WTC11 (cell line): ENCODE measurements around the gene TRMT2B. TPM values are rescaled to one million over a fixed set of nuclear protein-coding genes. Genes with fewer than 3 reads are reported as not detected.
"Not testable (repeated sequence)": the region's sequence is repeated elsewhere in the genome, so short reads cannot be mapped to it uniquely, and the experiment has no call there.

Experiments
- ATAC-seq: fragments of 200-7000 bp; cut with Tn5 transposase; 2 replicates; pipeline ENCODE4 v1.10.0; 2021; ENCODE audit warnings: mild to moderate bottlenecking, moderate library complexity
- CTCF ChIA-PET: fragments of 300-600 bp; sonication (Branson Sonifier 250); formaldehyde crosslinking; loops from one replicate; lab custom pipeline; 2021; ENCODE audit warnings: antibody characterized with exemption; lab: Charles Lee
- POLR2A ChIA-PET: fragments of 350-600 bp; sonication (Branson Sonifier 250); formaldehyde crosslinking; loops from one replicate; lab custom pipeline; 2021; ENCODE audit warnings: antibody characterized with exemption; lab: Charles Lee
- DNase-seq: peaks from one replicate; pipeline ENCODE4 v3.0.0; 2021; ENCODE audit warnings: low spot score
- H3K27ac Mint-ChIP-seq: 2 replicates; pipeline ENCODE4 v1.8.0; 2021; ENCODE audit warnings: mixed read lengths
- H3K27me3 Mint-ChIP-seq: 2 replicates; pipeline ENCODE4 v1.8.0; 2021; ENCODE audit warnings: low read depth, mild to moderate bottlenecking, moderate library complexity, mixed read lengths
- H3K36me3 Mint-ChIP-seq: 2 replicates; pipeline ENCODE4 v1.8.0; 2021; ENCODE audit warnings: mixed read lengths
- H3K4me1 Mint-ChIP-seq: 2 replicates; pipeline ENCODE4 v1.8.0; 2022; ENCODE audit warnings: mixed read lengths
- H3K4me3 Mint-ChIP-seq: 2 replicates; pipeline ENCODE4 v1.8.0; 2021; ENCODE audit warnings: mild to moderate bottlenecking, moderate library complexity, mixed read lengths
- H3K9me3 Mint-ChIP-seq: 2 replicates; pipeline ENCODE4 v1.8.0; 2021; ENCODE audit warnings: mixed read lengths
- ATF1 ChIP-seq: sonication (generic); formaldehyde crosslinking; IDR thresholded peaks from 2 replicates; pipeline ENCODE4 v1.8.1; 2023; ENCODE audit warnings: mild to moderate bottlenecking, moderate library complexity, missing genetic modification reagents
- ATF2 ChIP-seq: sonication (generic); formaldehyde crosslinking; IDR thresholded peaks from 2 replicates; pipeline ENCODE4 v1.8.1; 2022; ENCODE audit warnings: low read depth, missing genetic modification reagents, borderline replicate concordance
- ATF3 ChIP-seq: sonication (generic); formaldehyde crosslinking; conservative IDR thresholded peaks from 2 replicates; pipeline ENCODE4 v1.8.1; 2022; ENCODE audit warnings: mild to moderate bottlenecking, missing genetic modification reagents
- E2F4 ChIP-seq: sonication (generic); formaldehyde crosslinking; IDR thresholded peaks from 2 replicates; pipeline ENCODE4 v1.8.1; 2022; ENCODE audit warnings: low read depth, mild to moderate bottlenecking, moderate library complexity, missing genetic modification reagents, borderline replicate concordance
- EMX1 ChIP-seq: fragments of 250-450 bp; sonication (Bioruptor Pico); IDR thresholded peaks from 2 replicates; pipeline ENCODE4 v1.8.0; 2021; ENCODE audit warnings: mild to moderate bottlenecking
- GTF2I ChIP-seq: fragments of 250-450 bp; sonication (Bioruptor Pico); conservative IDR thresholded peaks from 2 replicates; pipeline ENCODE4 v1.4.0; 2021; ENCODE audit warnings: mild to moderate bottlenecking
- NR2C2 ChIP-seq: sonication (generic); formaldehyde crosslinking; IDR thresholded peaks from 2 replicates; pipeline ENCODE4 v1.8.0; 2022; ENCODE audit warnings: mild to moderate bottlenecking, missing genetic modification reagents
- OVOL2 ChIP-seq: fragments of 250-450 bp; sonication (Bioruptor Pico); IDR thresholded peaks from 2 replicates; pipeline ENCODE4 v1.9.0; 2021; ENCODE audit warnings: mild to moderate bottlenecking, borderline replicate concordance
- TCF7 ChIP-seq: sonication (generic); formaldehyde crosslinking; IDR thresholded peaks from 2 replicates; pipeline ENCODE4 v1.8.0; 2022; ENCODE audit warnings: mild to moderate bottlenecking, low read depth, missing genetic modification reagents, moderate library complexity
- TEAD4 ChIP-seq: sonication (generic); formaldehyde crosslinking; IDR thresholded peaks from 2 replicates; pipeline ENCODE4 v1.8.0; 2022; ENCODE audit warnings: mild to moderate bottlenecking, missing genetic modification reagents
- TP53 ChIP-seq: sonication (generic); formaldehyde crosslinking; IDR thresholded peaks from 2 replicates; pipeline ENCODE4 v1.8.1; 2023; ENCODE audit warnings: mild to moderate bottlenecking, missing genetic modification reagents
- USF2 ChIP-seq: sonication (generic); formaldehyde crosslinking; IDR thresholded peaks from 2 replicates; pipeline ENCODE4 v1.8.1; 2023; ENCODE audit warnings: mild to moderate bottlenecking, missing genetic modification reagents, moderate library complexity
- ZNF138 ChIP-seq: sonication (generic); formaldehyde crosslinking; conservative IDR thresholded peaks from 2 replicates; pipeline ENCODE4 v1.8.1; 2022; ENCODE audit warnings: mild to moderate bottlenecking, moderate library complexity, missing genetic modification reagents
- ZNF219 ChIP-seq: sonication (generic); formaldehyde crosslinking; IDR thresholded peaks from 2 replicates; pipeline ENCODE4 v1.8.0; 2023; ENCODE audit warnings: missing genetic modification reagents, mild to moderate bottlenecking, borderline replicate concordance
- ZNF263 ChIP-seq: sonication (generic); formaldehyde crosslinking; IDR thresholded peaks from 2 replicates; pipeline ENCODE4 v1.8.1; 2022; ENCODE audit warnings: low read depth, mild to moderate bottlenecking, moderate library complexity, missing genetic modification reagents
- ZNF416 ChIP-seq: fragments of 250-450 bp; sonication (Bioruptor Pico); IDR thresholded peaks from 2 replicates; pipeline ENCODE4 v1.9.0; 2021; ENCODE audit warnings: mild to moderate bottlenecking, inconsistent platforms
- ZNF423 ChIP-seq: fragments of 250-450 bp; sonication (Bioruptor Pico); IDR thresholded peaks from 2 replicates; pipeline ENCODE4 v2.1.2; 2022; ENCODE audit warnings: mild to moderate bottlenecking, moderate library complexity
- total RNA-seq: library from RNA; stranded (reverse); gene quantifications from 3 replicates; pipeline ENCODE4 v1.2.3, GENCODE V29; 2021
- TF ChIP-seq, protein P1 (sequence below): sonication (generic); formaldehyde crosslinking; IDR thresholded peaks from 2 replicates; pipeline ENCODE4 v1.8.1; 2023; ENCODE audit warnings: mild to moderate bottlenecking, missing genetic modification reagents, moderate library complexity

The TRMT2B gene
- total RNA-seq, 1 experiment from 2014 or later = 14.3 TPM

DNA sequence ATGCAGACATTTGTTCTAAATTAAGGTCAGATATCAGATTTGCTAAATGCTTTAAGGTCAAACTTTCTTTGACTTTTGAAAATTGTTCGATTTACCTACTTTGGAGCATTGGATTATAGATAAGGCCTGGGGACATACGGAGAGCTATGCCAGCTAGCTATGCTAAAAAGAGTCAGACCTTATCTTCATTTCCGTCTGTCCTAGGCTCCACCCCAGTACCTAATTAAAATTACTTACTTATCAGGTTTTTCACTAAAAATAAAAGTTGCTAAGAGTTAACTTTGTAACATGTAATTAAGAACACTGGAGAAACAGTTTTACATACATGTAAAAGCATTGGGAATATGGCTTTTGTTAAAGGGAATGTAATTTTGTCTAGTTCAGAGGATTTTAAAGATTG is 19.7 kb upstream of the TRMT2B start:
- Mint-ChIP-seq H3K27ac (no peak overlapping the region), H3K9me3 (no peaks in the 10 kb centered on the region), H3K4me3 (no peak overlapping the region), H3K27me3 (no peaks in the 10 kb centered on the region), H3K4me1 (no peaks in the 10 kb centered on the region), H3K36me3 (no peaks in the 10 kb centered on the region)
- ATAC-seq = no peak
- DNase-seq = no peak
- CTCF ChIA-PET = no interaction called here
- TF ChIP-seq GTF2I (CRISPR knock-in tag) (no peak), ATF1 (CRISPR knock-in tag) (no peak), TCF7 (CRISPR knock-in tag) (no peak)
- POLR2A ChIA-PET = no interaction called here

DNA sequence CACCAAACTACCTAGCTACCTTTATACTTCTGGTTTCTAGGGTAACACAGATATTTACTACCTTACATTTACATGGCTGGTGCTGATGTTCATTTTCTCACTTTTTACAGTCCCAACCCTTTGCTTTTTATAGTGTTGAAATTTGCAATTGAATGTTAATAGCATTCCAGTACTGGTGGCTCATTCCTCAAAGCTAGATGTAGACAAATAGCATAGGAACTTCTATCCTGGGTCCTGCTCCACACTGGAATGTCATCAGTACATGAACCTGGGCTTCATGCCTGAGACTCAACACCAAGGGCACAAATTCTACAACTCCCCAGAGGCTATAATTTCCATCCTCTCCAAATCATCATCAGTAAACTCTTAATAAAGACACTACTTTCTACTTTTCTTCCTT is 10.3 kb upstream of the TRMT2B start:
- no peaks in the 10 kb centered on the region for H3K27me3 Mint-ChIP-seq
- ATAC-seq (no peak), DNase-seq (no peak)
- CTCF ChIA-PET = no interaction called here
- H3K9me3 Mint-ChIP-seq = peaks cover under 1% of the 10 kb centered on the region
- no peak overlapping the region for H3K27ac Mint-ChIP-seq
- H3K4me3 Mint-ChIP-seq = no peak overlapping the region
- POLR2A ChIA-PET = no interaction called here
- H3K4me1 Mint-ChIP-seq = peaks cover 4% of the 10 kb centered on the region; the same call in 1 of the 2 replicates
- no peaks in the 10 kb centered on the region for H3K36me3 Mint-ChIP-seq
- TF ChIP-seq, protein P1, sequence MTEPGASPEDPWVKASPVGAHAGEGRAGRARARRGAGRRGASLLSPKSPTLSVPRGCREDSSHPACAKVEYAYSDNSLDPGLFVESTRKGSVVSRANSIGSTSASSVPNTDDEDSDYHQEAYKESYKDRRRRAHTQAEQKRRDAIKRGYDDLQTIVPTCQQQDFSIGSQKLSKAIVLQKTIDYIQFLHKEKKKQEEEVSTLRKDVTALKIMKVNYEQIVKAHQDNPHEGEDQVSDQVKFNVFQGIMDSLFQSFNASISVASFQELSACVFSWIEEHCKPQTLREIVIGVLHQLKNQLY (CRISPR knock-in tag) = no peak
- no peak for TF ChIP-seq USF2 (CRISPR knock-in tag)
- no peak for TF ChIP-seq ZNF416 (CRISPR knock-in tag)
- TF ChIP-seq ATF3 (CRISPR knock-in tag) = no peak
- TF ChIP-seq ZNF423 (CRISPR knock-in tag) = no peak
- no peak for TF ChIP-seq TP53 (CRISPR knock-in tag)
- TF ChIP-seq EMX1 = no peak
- TF ChIP-seq ZNF138 (CRISPR knock-in tag) = no peak

GRCh38 chrX:101057093-101057714 is 5.3 kb upstream of the TRMT2B start:
- CTCF ChIA-PET = no interaction called here
- no peak for ATAC-seq

GRCh38 chrX:101056551-101056950 is 4.6 kb upstream of the TRMT2B start:
- H3K27me3 Mint-ChIP-seq, POLR2A ChIA-PET, H3K36me3 Mint-ChIP-seq, DNase-seq, H3K4me3 Mint-ChIP-seq, H3K4me1 Mint-ChIP-seq, H3K27ac Mint-ChIP-seq, ATAC-seq: not testable (repeated sequence)
- H3K9me3 Mint-ChIP-seq = peaks cover 10% of the 10 kb centered on the region
- CTCF ChIA-PET = interaction anchor here (0.9 kb wide), 1 partner anchor 1779 kb away, joined by 3 read pairs; no protein-coding TSS in a partner anchor

More at GRCh38 chrX:101057093-101057714, 5.3 kb upstream of the TRMT2B start:
- no peaks in the 10 kb centered on the region for H3K27me3 Mint-ChIP-seq
- H3K27ac Mint-ChIP-seq = no peak overlapping the region
- H3K4me3 Mint-ChIP-seq = no peak overlapping the region
- H3K9me3 Mint-ChIP-seq = peaks cover 10% of the 10 kb centered on the region
- 0 out of 2 replicates have a peak, but pooled peaks cover 4% of the 10 kb centered on the region for H3K36me3 Mint-ChIP-seq
- DNase-seq = no peak
- peaks cover 4% of the 10 kb centered on the region; the same call in 1 of the 2 replicates for H3K4me1 Mint-ChIP-seq
- POLR2A ChIA-PET = no interaction called here
- TF ChIP-seq ZNF263 (CRISPR knock-in tag) = no peak
- TF ChIP-seq NR2C2 (CRISPR knock-in tag) = no peak
- TF ChIP-seq, all 79 proteins: peak for 0

GRCh38 chrX:101051153-101051548 is 760 bp downstream of the TRMT2B start:
- DNase-seq = no peak
- peaks cover 2% of the 10 kb centered on the region; the same call in 1 of the 2 replicates for H3K36me3 Mint-ChIP-seq
- H3K27ac Mint-ChIP-seq = peak overlapping the region; percentile 84; the same call in 1 of the 2 replicates
- H3K4me1 Mint-ChIP-seq = peaks cover 2% of the 10 kb centered on the region; the same call in 1 of the 2 replicates
- ChIA-PET CTCF (no interaction called here), POLR2A (no interaction called here)
- peak overlapping the region; percentile 76 for H3K4me3 Mint-ChIP-seq
- no peaks in the 10 kb centered on the region for H3K27me3 Mint-ChIP-seq
- H3K9me3 Mint-ChIP-seq = no peaks in the 10 kb centered on the region
- no peak; the same call in 1 of the 2 replicates for ATAC-seq
- TF ChIP-seq ZNF219 (CRISPR knock-in tag) = no peak
- TF ChIP-seq TEAD4 (CRISPR knock-in tag) = no peak
- TF ChIP-seq ATF1 (CRISPR knock-in tag) = no peak
- TF ChIP-seq ATF2 (CRISPR knock-in tag) = no peak
- TF ChIP-seq OVOL2 (CRISPR knock-in tag) = no peak
- no peak for TF ChIP-seq E2F4 (CRISPR knock-in tag)
